Measurements from ENCODE around the gene SKA3. TPM values are rescaled to one million over a fixed set of nuclear protein-coding genes. Genes with fewer than 3 reads are reported as not detected.
"Not testable (repeated sequence)": the region's sequence is repeated elsewhere in the genome, so short reads cannot be mapped to it uniquely, and the experiment has no call there.

The SKA3 gene
- 15.0 and 17.4 TPM in 2 replicates for total RNA-seq (2014; rRNA removed; shearing (Covaris generic))
- 16.3 and 18.0 TPM in 2 replicates for polyA plus RNA-seq (2015; cell fraction: cytosol; rRNA removed)
- 12.5 and 18.0 TPM in 2 replicates for polyA plus RNA-seq (2015; cell fraction: nucleus; rRNA removed)

GRCh38 chr13:21176215-21176981 lies at the start of gene SKA3, which contains the start of gene MRPL57:
SKA3 (minus strand) TSS chr13:21176552; CDS start chr13:21176477, 75 bp downstream.
MRPL57 (plus strand) TSS chr13:21176658; CDS start chr13:21176917, 259 bp downstream.
- DNase-seq (ENCODE audit: low read depth, low spot score) = peak; percentile 95
- in situ Hi-C loops (cut with HindIII; ENCODE audit: low pct_unique_long_range_greater_than_20kb, low sequenced_read_pairs) = no loop called here

- no peak for DNase-seq (ENCODE audit: low read depth, low spot score)
- in situ Hi-C loops (cut with HindIII; ENCODE audit: low pct_unique_long_range_greater_than_20kb, low sequenced_read_pairs) = no loop called here
Observed at GRCh38 chr13:21225082-21225481, 48.7 kb upstream of the SKA3 start.

GRCh38 chr13:21221268-21221667 lies 44.9 kb upstream of the SKA3 start:
- no peak for DNase-seq (ENCODE audit: low read depth, low spot score)
- in situ Hi-C loops (cut with HindIII; ENCODE audit: low pct_unique_long_range_greater_than_20kb, low sequenced_read_pairs) = no loop called here

GRCh38 chr13:21219716-21220115 lies 43.4 kb upstream of the SKA3 start:
- DNase-seq (ENCODE audit: low read depth, low spot score); in situ Hi-C loops (cut with HindIII; ENCODE audit: low pct_unique_long_range_greater_than_20kb, low sequenced_read_pairs): not testable (repeated sequence)

- DNase-seq (ENCODE audit: low read depth, low spot score) = no peak
- in situ Hi-C loops (cut with HindIII; ENCODE audit: low pct_unique_long_range_greater_than_20kb, low sequenced_read_pairs) = no loop called here
Observed at GRCh38 chr13:21219036-21219381, 42.7 kb upstream of the SKA3 start.

GRCh38 chr13:21218351-21219035 lies 42.1 kb upstream of the SKA3 start:
- no peak for DNase-seq (ENCODE audit: low read depth, low spot score)
- in situ Hi-C loops (cut with HindIII; ENCODE audit: low pct_unique_long_range_greater_than_20kb, low sequenced_read_pairs) = no loop called here

- DNase-seq (ENCODE audit: low read depth, low spot score) = no peak
- in situ Hi-C loops (cut with HindIII; ENCODE audit: low pct_unique_long_range_greater_than_20kb, low sequenced_read_pairs) = no loop called here
Observed at GRCh38 chr13:21216332-21216731, 40.0 kb upstream of the SKA3 start.

- in situ Hi-C loops (cut with HindIII; ENCODE audit: low pct_unique_long_range_greater_than_20kb, low sequenced_read_pairs); DNase-seq (ENCODE audit: low read depth, low spot score): not testable (repeated sequence)
Observed at GRCh38 chr13:21215419-21215818, 39.1 kb upstream of the SKA3 start.

- in situ Hi-C loops (cut with HindIII; ENCODE audit: low pct_unique_long_range_greater_than_20kb, low sequenced_read_pairs) = no loop called here
- DNase-seq (ENCODE audit: low read depth, low spot score) = no peak
Observed at GRCh38 chr13:21212138-21212775, 35.9 kb upstream of the SKA3 start.

- DNase-seq (ENCODE audit: low read depth, low spot score) = no peak
- in situ Hi-C loops (cut with HindIII; ENCODE audit: low pct_unique_long_range_greater_than_20kb, low sequenced_read_pairs) = no loop called here
Observed at GRCh38 chr13:21208652-21209154, 32.4 kb upstream of the SKA3 start.

- no peak for DNase-seq (ENCODE audit: low read depth, low spot score)
- in situ Hi-C loops (cut with HindIII; ENCODE audit: low pct_unique_long_range_greater_than_20kb, low sequenced_read_pairs) = no loop called here
Observed at GRCh38 chr13:21202767-21203531, 26.6 kb upstream of the SKA3 start.

GRCh38 chr13:21201456-21202190 lies 25.3 kb upstream of the SKA3 start:
- in situ Hi-C loops (cut with HindIII; ENCODE audit: low pct_unique_long_range_greater_than_20kb, low sequenced_read_pairs) = not testable (repeated sequence)

GRCh38 chr13:21198391-21198790 lies 22.0 kb upstream of the SKA3 start:
- DNase-seq (ENCODE audit: low read depth, low spot score); in situ Hi-C loops (cut with HindIII; ENCODE audit: low pct_unique_long_range_greater_than_20kb, low sequenced_read_pairs): not testable (repeated sequence)

More at GRCh38 chr13:21201456-21202190, 25.3 kb upstream of the SKA3 start:
- not testable (repeated sequence) for DNase-seq (ENCODE audit: low read depth, low spot score)

GRCh38 chr13:21197606-21198225 lies 21.4 kb upstream of the SKA3 start:
- DNase-seq (ENCODE audit: low read depth, low spot score); in situ Hi-C loops (cut with HindIII; ENCODE audit: low pct_unique_long_range_greater_than_20kb, low sequenced_read_pairs): not testable (repeated sequence)

GRCh38 chr13:21194756-21195155 lies 18.4 kb upstream of the SKA3 start:
- in situ Hi-C loops (cut with HindIII; ENCODE audit: low pct_unique_long_range_greater_than_20kb, low sequenced_read_pairs); DNase-seq (ENCODE audit: low read depth, low spot score): not testable (repeated sequence)

- in situ Hi-C loops (cut with HindIII; ENCODE audit: low pct_unique_long_range_greater_than_20kb, low sequenced_read_pairs); DNase-seq (ENCODE audit: low read depth, low spot score): not testable (repeated sequence)
Observed at GRCh38 chr13:21186410-21186809, 10.1 kb upstream of the SKA3 start.

Data from SK-MEL-5 (cell line).